IPS-NIHi11 (cell line): Measurements from ENCODE around the gene GPRC5D.

Experiments used
- DNase-seq: peaks from one replicate; pipeline ENCODE4 v3.0.0; 2012; ENCODE audit warnings: mixed read lengths, low spot score

Gene GPRC5D

GRCh38 chr12:12979731-12980259 lies 27.8 kb upstream of the GPRC5D start:
- peak; percentile 21 for DNase-seq

- DNase-seq, result no peak
Observed at GRCh38 chr12:12979126-12979525, 27.2 kb upstream of the GPRC5D start.

- DNase-seq, result no peak
Observed at GRCh38 chr12:12977231-12977630, 25.3 kb upstream of the GPRC5D start.

GRCh38 chr12:12976366-12976765 lies 24.4 kb upstream of the GPRC5D start:
- DNase-seq, result no peak

GRCh38 chr12:12975322-12976077 lies 23.5 kb upstream of the GPRC5D start:
- DNase-seq, result peak; percentile 68

GRCh38 chr12:12974211-12974610 lies 22.2 kb upstream of the GPRC5D start:
- no peak for DNase-seq

GRCh38 chr12:12973019-12973418 lies 21.0 kb upstream of the GPRC5D start:
- no peak for DNase-seq

- DNase-seq, result no peak
Observed at GRCh38 chr12:12965836-12966235, 13.9 kb upstream of the GPRC5D start.

GRCh38 chr12:12964255-12964654 lies 12.3 kb upstream of the GPRC5D start:
- no peak for DNase-seq

- no peak for DNase-seq
Observed at GRCh38 chr12:12960639-12961209, 8.8 kb upstream of the GPRC5D start.

GRCh38 chr12:12958886-12959285 lies 6.9 kb upstream of the GPRC5D start:
- no peak for DNase-seq

GRCh38 chr12:12954878-12955625 lies 3.1 kb upstream of the GPRC5D start:
- DNase-seq, result no peak

GRCh38 chr12:12954356-12954755 lies 2.4 kb upstream of the GPRC5D start:
- no peak for DNase-seq

- DNase-seq, result no peak
Observed at GRCh38 chr12:12951504-12951903, 466 bp downstream of the GPRC5D start.

- no peak for DNase-seq
Observed at GRCh38 chr12:12947902-12948301, 4.1 kb downstream of the GPRC5D start.

GRCh38 chr12:12946686-12947355 lies 5.1 kb downstream of the GPRC5D start:
- DNase-seq, result no peak

- no peak for DNase-seq
Observed at GRCh38 chr12:12945591-12945990, 6.4 kb downstream of the GPRC5D start.

- no peak for DNase-seq
Observed at GRCh38 chr12:12943586-12944260, 8.2 kb downstream of the GPRC5D start.

GRCh38 chr12:12941450-12942350 lies 10.3 kb downstream of the GPRC5D start:
- no peak for DNase-seq

- no peak for DNase-seq
Observed at GRCh38 chr12:12939888-12940287, 12.1 kb downstream of the GPRC5D start.

- DNase-seq, result no peak
Observed at GRCh38 chr12:12938541-12938940, 13.4 kb downstream of the GPRC5D start.
